ENCODE results near the gene CACNA2D3. TPM values are rescaled to one million over a fixed set of nuclear protein-coding genes. Genes with fewer than 3 reads are reported as not detected.

The CACNA2D3 gene
- total RNA-seq, 1 donor from 2014 or later: 10.0 TPM

- Mint-ChIP-seq H3K4me3 (ENCODE audit: unreplicated experiment) (no peak overlapping the region), H3K27ac (ENCODE audit: unreplicated experiment) (no peak overlapping the region), H3K9me3 (ENCODE audit: unreplicated experiment) (peaks cover 6% of the 10 kb centered on the region), H3K36me3 (ENCODE audit: unreplicated experiment) (no peaks in the 10 kb centered on the region), H3K4me1 (ENCODE audit: low read depth, unreplicated experiment) (peaks cover 22% of the 10 kb centered on the region), H3K27me3 (ENCODE audit: unreplicated experiment) (peaks cover 5% of the 10 kb centered on the region)
- DNase-seq: no peak
- TF ChIP-seq CTCF (IDR thresholded peaks at IDR 0.05; ENCODE audit: partially characterized antibody, unreplicated experiment): no peak
Measured at GRCh38 chr3:54776601-54777000, 654.2 kb downstream of the CACNA2D3 start.

- no peak overlapping the region for H3K4me3 Mint-ChIP-seq (ENCODE audit: unreplicated experiment)
- no peak for TF ChIP-seq CTCF (IDR thresholded peaks at IDR 0.05; ENCODE audit: partially characterized antibody, unreplicated experiment)
- no peak for DNase-seq
- H3K27ac Mint-ChIP-seq (ENCODE audit: unreplicated experiment): no peak overlapping the region
- H3K27me3 Mint-ChIP-seq (ENCODE audit: unreplicated experiment): peaks cover 5% of the 10 kb centered on the region
- no peaks in the 10 kb centered on the region for H3K36me3 Mint-ChIP-seq (ENCODE audit: unreplicated experiment)
- peaks cover 5% of the 10 kb centered on the region for H3K9me3 Mint-ChIP-seq (ENCODE audit: unreplicated experiment)
- H3K4me1 Mint-ChIP-seq (ENCODE audit: low read depth, unreplicated experiment): peaks cover 18% of the 10 kb centered on the region
Measured at GRCh38 chr3:54777141-54777540, 654.8 kb downstream of the CACNA2D3 start.

- DNase-seq: no peak
- peaks cover 3% of the 10 kb centered on the region for H3K9me3 Mint-ChIP-seq (ENCODE audit: unreplicated experiment)
- TF ChIP-seq CTCF (IDR thresholded peaks at IDR 0.05; ENCODE audit: partially characterized antibody, unreplicated experiment): no peak
- H3K4me1 Mint-ChIP-seq (ENCODE audit: low read depth, unreplicated experiment): peaks cover 2% of the 10 kb centered on the region
- H3K4me3 Mint-ChIP-seq (ENCODE audit: unreplicated experiment): no peak overlapping the region
- no peak overlapping the region for H3K27ac Mint-ChIP-seq (ENCODE audit: unreplicated experiment)
- H3K36me3 Mint-ChIP-seq (ENCODE audit: unreplicated experiment): no peaks in the 10 kb centered on the region
- H3K27me3 Mint-ChIP-seq (ENCODE audit: unreplicated experiment): no peaks in the 10 kb centered on the region
Measured at GRCh38 chr3:54780336-54780735, 658.0 kb downstream of the CACNA2D3 start.

GRCh38 chr3:54781728-54782127, 659.4 kb downstream of the CACNA2D3 start:
- no peaks in the 10 kb centered on the region for H3K27me3 Mint-ChIP-seq (ENCODE audit: unreplicated experiment)
- H3K36me3 Mint-ChIP-seq (ENCODE audit: unreplicated experiment): no peaks in the 10 kb centered on the region
- no peak overlapping the region for H3K4me3 Mint-ChIP-seq (ENCODE audit: unreplicated experiment)
- TF ChIP-seq CTCF (IDR thresholded peaks at IDR 0.05; ENCODE audit: partially characterized antibody, unreplicated experiment): no peak
- no peak for DNase-seq
- no peaks in the 10 kb centered on the region for H3K9me3 Mint-ChIP-seq (ENCODE audit: unreplicated experiment)
- H3K4me1 Mint-ChIP-seq (ENCODE audit: low read depth, unreplicated experiment): peaks cover 2% of the 10 kb centered on the region
- no peak overlapping the region for H3K27ac Mint-ChIP-seq (ENCODE audit: unreplicated experiment)

GRCh38 chr3:54783611-54784010, 661.3 kb downstream of the CACNA2D3 start:
- Mint-ChIP-seq H3K27ac (ENCODE audit: unreplicated experiment) (no peak overlapping the region), H3K4me3 (ENCODE audit: unreplicated experiment) (no peak overlapping the region), H3K9me3 (ENCODE audit: unreplicated experiment) (no peaks in the 10 kb centered on the region), H3K36me3 (ENCODE audit: unreplicated experiment) (peaks cover 4% of the 10 kb centered on the region), H3K27me3 (ENCODE audit: unreplicated experiment) (no peaks in the 10 kb centered on the region), H3K4me1 (ENCODE audit: low read depth, unreplicated experiment) (peaks cover 2% of the 10 kb centered on the region)
- DNase-seq: no peak
- no peak for TF ChIP-seq CTCF (IDR thresholded peaks at IDR 0.05; ENCODE audit: partially characterized antibody, unreplicated experiment)
